Measurements from ENCODE around the gene CTBP2.

DNA sequence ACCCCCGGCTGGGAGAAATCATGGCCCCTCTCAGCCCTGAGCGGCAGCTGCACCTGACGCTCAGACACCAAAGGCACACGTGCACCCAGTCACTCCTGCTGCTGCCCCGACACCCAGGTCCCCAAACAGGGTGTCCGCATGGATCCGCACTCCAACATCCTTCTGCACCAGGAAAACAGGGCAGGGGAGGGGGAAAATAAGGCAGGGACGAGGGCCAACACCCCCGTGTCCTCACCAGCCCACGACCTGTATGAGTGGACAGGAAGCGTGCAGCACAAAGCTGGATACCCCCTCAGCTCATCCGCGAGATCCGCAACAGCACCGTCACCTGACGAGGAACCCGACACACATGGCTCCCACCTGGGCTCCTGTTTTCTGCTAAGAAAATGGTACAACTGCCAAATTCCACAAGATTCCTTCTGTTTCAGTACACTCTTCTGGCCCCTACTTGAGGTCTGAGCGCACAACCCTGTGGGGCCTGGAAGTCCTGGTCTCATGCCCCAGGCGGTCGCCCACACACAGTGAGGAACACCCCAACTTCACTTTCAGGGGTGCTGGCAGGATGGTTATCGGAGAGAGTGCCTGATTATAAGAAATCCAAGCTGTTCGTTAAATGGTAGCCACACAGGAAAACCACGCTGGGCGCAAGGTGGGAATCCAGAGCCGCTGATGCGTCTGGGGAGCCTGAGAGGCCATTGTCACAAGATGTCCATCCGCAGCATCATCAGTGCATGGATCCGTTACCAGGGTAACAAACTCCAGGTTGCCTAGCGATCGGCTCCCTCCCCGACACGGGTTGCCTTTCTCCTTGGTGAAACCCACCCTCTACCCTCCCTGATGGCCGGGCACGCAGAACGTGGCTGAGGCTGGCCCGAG is 154.8 kb downstream of the CTBP2 start:
- TF ChIP-seq, protein P1, sequence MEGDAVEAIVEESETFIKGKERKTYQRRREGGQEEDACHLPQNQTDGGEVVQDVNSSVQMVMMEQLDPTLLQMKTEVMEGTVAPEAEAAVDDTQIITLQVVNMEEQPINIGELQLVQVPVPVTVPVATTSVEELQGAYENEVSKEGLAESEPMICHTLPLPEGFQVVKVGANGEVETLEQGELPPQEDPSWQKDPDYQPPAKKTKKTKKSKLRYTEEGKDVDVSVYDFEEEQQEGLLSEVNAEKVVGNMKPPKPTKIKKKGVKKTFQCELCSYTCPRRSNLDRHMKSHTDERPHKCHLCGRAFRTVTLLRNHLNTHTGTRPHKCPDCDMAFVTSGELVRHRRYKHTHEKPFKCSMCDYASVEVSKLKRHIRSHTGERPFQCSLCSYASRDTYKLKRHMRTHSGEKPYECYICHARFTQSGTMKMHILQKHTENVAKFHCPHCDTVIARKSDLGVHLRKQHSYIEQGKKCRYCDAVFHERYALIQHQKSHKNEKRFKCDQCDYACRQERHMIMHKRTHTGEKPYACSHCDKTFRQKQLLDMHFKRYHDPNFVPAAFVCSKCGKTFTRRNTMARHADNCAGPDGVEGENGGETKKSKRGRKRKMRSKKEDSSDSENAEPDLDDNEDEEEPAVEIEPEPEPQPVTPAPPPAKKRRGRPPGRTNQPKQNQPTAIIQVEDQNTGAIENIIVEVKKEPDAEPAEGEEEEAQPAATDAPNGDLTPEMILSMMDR (IDR thresholded peaks at IDR 0.05): no peak
- TF ChIP-seq EZH2phosphoT487 (IDR thresholded peaks at IDR 0.05): no peak

All from neural progenitor cell (in vitro differentiated cells).